ENCODE measurements around the gene AFF3.
"Not testable (repeated sequence)": the region's sequence is repeated elsewhere in the genome, so short reads cannot be mapped to it uniquely, and the experiment has no call there.

AFF3 gene

DNA sequence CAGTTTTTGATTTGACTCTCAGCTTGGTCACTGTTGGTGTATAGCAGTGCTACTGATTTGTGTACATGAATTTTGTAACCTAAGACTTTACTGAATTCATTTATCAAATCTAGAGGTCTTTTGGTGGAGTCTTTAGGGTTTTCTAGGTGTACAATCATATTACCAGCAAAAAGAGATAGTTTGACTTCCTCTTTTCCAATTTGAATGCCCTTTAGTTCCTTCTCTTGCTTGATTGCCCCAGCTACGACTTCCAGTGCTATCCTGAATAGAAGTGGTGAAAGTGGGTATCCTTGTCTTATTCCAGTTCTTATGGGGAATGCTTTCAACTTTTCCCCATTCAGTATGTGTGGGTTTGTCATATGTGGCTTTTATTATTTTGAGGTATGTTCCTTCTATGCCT is 339.7 kb downstream of the AFF3 start:
- DNase-seq (ENCODE audit: low spot score) (no peak), FAIRE-seq (no peak)

GRCh38 chr2:99801327-99801901 is 341.0 kb downstream of the AFF3 start:
- DNase-seq (ENCODE audit: low spot score) (no peak), FAIRE-seq (no peak)

GRCh38 chr2:99797475-99797874 is 344.9 kb downstream of the AFF3 start:
- FAIRE-seq (no peak), DNase-seq (ENCODE audit: low spot score) (no peak)

- FAIRE-seq, result no peak
- DNase-seq (ENCODE audit: low spot score), result no peak
Observed at GRCh38 chr2:99794414-99794813, 348.0 kb downstream of the AFF3 start.

- no peak for DNase-seq (ENCODE audit: low spot score)
- FAIRE-seq, result no peak
Observed at GRCh38 chr2:99793022-99793421, 349.4 kb downstream of the AFF3 start.

- DNase-seq (ENCODE audit: low spot score) (no peak), FAIRE-seq (no peak)
Observed at GRCh38 chr2:99789849-99790248, 352.5 kb downstream of the AFF3 start.

GRCh38 chr2:99787769-99788382 is 354.5 kb downstream of the AFF3 start:
- FAIRE-seq, result peak; percentile 48

DNA sequence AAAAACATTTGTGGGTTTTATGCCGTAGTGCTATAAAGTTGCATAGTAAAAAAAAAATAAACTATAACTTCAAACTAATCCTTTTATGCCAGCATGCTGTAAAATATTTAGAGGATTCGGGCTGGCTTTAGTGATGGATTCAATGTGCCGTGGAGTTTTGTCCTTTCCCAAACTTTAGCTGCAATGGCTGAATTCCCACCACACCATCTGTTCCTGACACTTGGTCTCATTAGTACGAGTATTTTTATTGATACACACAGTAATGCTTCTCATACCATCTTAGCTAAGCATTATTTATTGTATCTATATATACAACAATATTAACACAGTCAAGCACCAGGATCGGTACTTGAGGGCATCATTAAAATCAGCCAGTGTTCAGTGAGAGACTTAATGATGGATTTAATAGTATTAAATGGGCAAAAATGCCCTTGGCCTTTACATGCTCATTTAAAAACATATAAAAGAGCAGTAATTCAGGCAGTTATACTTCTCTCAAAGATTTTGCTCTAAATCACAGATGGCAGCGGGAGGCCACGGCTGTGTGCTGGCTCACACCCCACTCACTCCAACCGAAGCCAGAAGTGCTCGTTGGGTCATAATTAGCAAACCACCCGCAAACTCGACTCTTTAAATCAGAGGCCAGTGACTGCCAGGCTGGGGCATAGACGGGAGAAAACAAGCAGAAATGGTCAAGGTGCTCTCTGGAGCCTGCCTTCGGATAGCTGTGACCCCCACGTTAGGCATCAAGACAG is 355.6 kb downstream of the AFF3 start:
- no peak for FAIRE-seq
- DNase-seq (ENCODE audit: low spot score), result no peak

More at GRCh38 chr2:99787769-99788382, 354.5 kb downstream of the AFF3 start:
- DNase-seq (ENCODE audit: low spot score), result no peak

- DNase-seq (ENCODE audit: low spot score), result no peak
- FAIRE-seq, result peak; percentile 63
Observed at GRCh38 chr2:99784946-99785345, 357.4 kb downstream of the AFF3 start.

- DNase-seq (ENCODE audit: low spot score), result no peak
- no peak for FAIRE-seq
Observed at GRCh38 chr2:99784282-99784681, 358.1 kb downstream of the AFF3 start.

DNA sequence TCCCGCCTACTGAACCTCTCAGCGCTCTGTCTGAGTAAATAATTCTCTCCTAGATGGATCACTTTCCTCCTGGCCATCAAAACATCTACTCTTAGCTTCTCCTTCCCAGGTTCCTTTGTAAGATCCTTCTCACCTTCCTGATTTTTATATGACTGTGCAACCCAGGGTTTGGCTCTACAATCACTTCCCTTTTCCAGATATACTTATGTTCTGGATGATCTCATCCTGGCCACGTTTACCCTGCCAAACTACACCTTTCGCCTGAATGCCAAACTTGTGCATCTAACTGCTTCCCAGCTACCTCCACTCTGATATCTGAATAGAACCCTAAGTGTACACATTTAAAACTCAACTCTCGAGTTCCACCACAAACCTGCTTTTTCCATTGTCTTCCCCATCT is 362.1 kb downstream of the AFF3 start:
- DNase-seq (ENCODE audit: low spot score), result no peak
- no peak for FAIRE-seq

- FAIRE-seq (no peak), DNase-seq (ENCODE audit: low spot score) (no peak)
Observed at GRCh38 chr2:99779276-99779675, 363.1 kb downstream of the AFF3 start.

GRCh38 chr2:99777656-99778290 is 364.6 kb downstream of the AFF3 start:
- DNase-seq (ENCODE audit: low spot score) (no peak), FAIRE-seq (peak; percentile 69)

DNA sequence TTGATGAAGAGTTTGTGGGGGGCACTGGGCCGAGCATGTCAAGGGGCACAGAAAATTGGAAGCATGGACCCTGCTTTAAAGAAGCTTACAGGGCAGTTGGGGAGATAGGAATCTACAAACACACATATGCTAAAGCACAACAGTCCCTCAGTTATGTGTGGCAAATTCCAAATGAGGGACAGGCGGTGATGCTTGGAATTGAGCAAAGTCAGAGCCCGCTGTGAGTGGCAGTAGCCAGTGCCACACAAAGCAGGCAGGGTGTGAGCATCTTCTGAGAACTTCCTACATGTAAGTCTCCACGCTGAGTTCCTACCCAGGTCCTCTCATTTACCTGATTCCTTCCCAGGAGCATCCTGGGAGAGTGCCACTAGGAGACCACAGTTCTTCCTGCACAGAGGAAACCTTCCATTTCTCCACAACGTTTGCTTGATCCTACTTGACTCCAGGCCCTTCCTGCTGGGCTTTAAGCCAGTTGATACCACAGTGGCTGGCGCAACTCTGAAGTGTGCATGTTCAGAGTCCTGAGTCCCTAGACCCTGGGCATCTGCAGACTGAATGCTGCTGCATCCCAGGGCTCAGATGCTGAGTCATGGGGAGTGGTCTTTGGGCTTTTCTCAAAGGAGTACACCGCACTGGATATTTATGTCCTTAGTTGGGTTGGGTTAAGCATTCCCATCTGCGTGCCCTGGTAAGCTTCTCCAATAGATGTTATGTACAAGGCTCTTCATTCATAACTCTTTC is 365.3 kb downstream of the AFF3 start:
- FAIRE-seq (no peak), DNase-seq (ENCODE audit: low spot score) (no peak)

GRCh38 chr2:99776206-99776905 is 366.0 kb downstream of the AFF3 start:
- FAIRE-seq (no peak), DNase-seq (ENCODE audit: low spot score) (no peak)

DNA sequence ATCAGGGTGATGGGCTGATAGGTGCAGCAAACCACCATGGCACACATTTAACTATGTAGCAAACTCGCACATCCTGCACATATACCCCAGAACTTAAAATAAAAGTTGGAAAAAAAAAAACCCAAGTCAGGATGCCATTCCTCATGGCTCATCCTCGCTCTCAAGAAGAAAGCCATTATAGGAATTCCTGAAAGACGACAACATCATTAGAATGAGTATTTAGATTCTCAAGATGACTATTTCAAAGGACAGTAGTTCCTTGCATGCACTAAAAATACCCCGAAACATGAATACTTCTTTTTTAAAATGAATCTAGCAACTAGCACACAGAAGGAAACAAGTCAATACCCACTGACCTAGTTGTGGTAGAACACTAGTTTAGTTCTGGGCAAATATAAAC is 366.8 kb downstream of the AFF3 start:
- no peak for DNase-seq (ENCODE audit: low spot score)
- FAIRE-seq, result no peak

DNA sequence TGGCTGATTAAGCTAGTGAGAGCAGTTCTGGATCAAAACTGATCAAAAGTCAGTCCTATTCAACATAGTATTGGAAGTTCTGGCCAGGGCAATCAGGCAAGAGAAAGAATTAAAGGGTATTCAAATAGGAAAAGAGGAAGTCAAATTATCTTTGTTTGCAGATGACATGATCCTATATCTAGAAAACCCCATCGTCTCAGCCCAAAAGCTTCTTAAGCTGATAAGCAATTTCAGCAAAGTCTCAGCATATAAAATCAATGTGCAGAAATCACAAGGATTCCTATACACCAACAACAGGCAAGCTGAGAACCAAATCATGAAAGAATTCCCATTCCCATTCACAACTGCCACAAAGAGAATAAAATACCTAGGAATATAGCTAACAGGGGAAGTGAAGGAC is 368.7 kb downstream of the AFF3 start:
- FAIRE-seq; DNase-seq (ENCODE audit: low spot score): not testable (repeated sequence)

DNA sequence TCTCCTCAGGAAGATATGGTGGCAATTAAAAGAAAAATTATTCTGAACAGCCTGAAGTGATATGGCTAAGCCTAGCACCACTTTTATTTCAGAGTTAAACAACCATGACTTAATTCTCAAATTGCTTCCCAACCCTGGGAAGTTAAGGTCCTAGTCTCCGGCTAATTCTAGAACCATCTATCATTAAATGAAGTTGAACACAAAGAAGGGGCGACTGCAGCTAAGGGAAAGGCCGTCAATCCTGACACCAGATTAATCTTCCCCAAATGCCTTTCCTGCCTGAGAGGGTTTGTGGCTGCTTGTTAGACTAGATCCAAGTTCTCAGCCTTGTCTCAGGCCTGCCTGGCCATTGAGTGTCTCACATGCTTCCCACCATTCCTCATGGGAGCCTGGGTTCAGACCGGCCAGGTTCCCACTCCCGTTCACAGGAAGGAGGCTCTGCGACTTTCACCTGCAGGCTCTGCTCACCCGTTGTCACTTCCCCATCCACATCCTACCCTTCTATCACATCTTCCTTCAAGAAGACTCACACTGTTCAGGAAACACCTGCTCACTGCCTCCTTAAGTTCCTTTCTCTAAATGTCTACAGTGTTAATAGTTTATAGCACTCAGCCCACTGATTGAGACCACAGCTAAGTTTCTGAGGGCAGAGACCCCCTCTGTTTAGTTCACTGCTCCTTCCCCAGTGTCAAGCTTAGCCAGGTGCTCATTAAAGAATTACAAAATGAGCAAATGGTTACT is 369.6 kb downstream of the AFF3 start:
- FAIRE-seq (no peak), DNase-seq (ENCODE audit: low spot score) (no peak)

DNA sequence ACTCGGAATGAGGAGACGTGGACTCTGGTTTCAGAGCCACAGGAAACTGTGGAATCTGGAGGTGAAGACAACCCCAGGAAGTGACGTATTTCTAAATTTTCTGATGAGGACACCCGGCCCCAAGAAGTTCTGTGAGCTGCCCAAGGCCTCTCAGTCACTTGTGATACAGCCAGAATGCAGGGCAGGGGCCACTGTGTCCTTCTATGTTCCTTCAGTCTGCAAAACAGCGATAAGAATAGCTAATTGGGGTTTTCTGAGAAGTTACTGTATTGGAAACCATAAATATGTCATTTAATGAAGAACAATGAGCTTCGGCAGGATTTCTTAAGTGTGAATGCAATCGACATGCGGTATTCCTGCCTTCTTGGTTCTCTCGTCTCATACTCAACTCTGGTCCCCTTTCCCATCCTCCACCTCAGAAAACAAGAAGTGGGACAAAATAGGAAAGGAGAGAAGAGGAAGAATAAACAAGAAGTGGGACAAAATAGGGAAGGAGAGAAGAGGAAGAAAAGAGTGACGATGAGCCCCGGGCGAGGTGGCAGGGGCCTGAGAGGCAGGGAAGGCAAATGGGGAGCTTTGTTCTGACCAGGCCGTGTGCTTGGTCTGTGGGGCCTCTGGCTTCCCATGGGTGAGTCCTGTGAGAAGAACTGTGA is 370.6 kb downstream of the AFF3 start:
- FAIRE-seq (no peak), DNase-seq (ENCODE audit: low spot score) (no peak)

DNA sequence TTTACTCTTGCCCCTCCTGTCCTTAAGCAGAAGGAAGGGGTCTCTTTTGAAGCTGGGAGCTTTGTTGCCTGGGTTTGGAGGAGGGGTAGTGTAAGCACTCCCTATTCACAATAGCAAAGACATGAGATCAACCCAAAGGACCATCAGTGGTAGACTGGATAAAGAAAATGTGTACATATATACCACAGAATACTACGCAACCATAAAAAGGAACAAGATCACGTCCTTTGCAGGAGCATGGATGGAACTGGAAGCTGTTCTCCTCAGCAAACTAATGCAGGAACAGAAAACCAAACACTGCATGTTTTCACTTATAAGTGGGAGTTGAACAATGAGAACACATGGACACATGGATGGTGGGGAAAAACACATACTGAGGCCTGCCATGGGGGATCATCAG is 371.5 kb downstream of the AFF3 start:
- DNase-seq (ENCODE audit: low spot score), result no peak
- FAIRE-seq, result no peak
